Left ventricle myocardium superior (tissue), 1 donor: Measurements from ENCODE around the gene SYMPK. TPM values are rescaled to one million over a fixed set of nuclear protein-coding genes. Genes with fewer than 3 reads are reported as not detected.

Experiments used
- ATAC-seq: fragments of 200-7000 bp; cut with Tn5 transposase; one replicate; pipeline ENCODE4 v1.9.1; 2020; ENCODE audit warnings: mild to moderate bottlenecking, moderate library complexity
- DNase-seq: peaks from one replicate; pipeline ENCODE4 v3.0.0-alpha.2; 2020
- intact Hi-C: fragments of 100-400 bp; cut with micrococcal nuclease; formaldehyde crosslinking; loops from one replicate; pipeline ENCODE4 v1.11.0; 2022
- total RNA-seq: library from RNA; stranded (reverse); fragmentation: NEBNext Ultra II Directional; extraction: Animal tissue kit (Norgen Biotek cat#: 25700); gene quantifications from one replicate; pipeline ENCODE4 v1.2.1, GENCODE V29; 2021
- donor health status: DM: no; HTN: yes; CAD: no; lungs with severe emphysema.

The SYMPK gene
- total RNA-seq, 1 donor from 2014 or later = 38.3 TPM

DNA sequence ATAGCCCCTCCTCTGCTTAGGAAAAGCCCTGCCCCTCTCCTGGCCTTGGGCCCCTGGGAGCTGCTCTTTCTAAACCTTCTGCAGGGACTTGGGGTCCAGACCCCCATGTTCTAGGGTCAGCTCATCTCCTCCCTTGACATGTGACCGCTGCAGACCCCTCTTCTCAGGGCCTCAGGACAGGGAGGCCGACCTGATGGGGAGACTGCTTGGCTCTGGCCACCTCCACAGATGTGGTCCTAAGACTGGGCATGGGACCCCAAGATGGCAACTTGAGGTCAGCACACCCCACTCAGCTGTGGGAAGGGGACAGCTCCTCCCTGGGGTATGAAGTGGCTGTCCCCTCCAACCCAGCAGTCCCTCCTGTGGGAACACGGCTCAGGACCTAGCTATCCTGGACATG, 90.0 kb downstream of the SYMPK start:
- ATAC-seq (no peak), DNase-seq (no peak)
- intact Hi-C loops = no loop called here

DNA sequence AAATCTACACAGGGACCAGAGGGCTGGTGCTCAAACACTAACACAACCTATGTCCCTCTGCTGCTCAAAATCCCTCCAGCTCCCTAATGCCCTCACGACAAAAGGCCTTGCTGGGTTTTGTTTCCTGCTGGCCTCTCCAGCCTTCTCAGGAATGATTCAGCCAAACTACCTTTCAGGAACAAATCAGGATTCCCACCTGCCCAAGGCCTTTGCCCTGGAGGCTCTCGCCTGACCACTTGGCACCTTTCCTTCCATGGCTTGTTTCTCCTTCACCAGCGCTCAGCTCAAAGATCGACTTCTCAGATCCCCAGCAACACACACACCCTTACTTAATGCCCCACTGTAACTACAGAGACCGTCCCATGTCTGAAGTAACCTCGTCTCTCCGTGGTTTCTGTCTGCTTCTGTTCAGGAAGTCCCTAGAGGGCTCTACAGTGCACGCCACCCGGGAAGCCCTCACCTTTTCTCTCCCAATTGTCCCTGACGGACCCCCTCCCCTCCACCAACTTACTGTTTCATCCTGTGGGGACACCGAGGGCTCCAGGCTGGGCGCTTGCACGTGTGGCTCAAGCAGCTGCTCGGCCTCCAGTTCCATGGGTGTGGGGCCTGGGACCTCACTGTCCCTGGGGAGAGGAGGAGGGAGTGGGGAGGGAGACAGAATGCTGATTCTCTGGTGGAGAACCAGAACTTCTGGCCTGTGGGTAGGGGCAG, 90.7 kb downstream of the SYMPK start:
- intact Hi-C loops = no loop called here
- ATAC-seq = no peak
- no peak for DNase-seq

DNA sequence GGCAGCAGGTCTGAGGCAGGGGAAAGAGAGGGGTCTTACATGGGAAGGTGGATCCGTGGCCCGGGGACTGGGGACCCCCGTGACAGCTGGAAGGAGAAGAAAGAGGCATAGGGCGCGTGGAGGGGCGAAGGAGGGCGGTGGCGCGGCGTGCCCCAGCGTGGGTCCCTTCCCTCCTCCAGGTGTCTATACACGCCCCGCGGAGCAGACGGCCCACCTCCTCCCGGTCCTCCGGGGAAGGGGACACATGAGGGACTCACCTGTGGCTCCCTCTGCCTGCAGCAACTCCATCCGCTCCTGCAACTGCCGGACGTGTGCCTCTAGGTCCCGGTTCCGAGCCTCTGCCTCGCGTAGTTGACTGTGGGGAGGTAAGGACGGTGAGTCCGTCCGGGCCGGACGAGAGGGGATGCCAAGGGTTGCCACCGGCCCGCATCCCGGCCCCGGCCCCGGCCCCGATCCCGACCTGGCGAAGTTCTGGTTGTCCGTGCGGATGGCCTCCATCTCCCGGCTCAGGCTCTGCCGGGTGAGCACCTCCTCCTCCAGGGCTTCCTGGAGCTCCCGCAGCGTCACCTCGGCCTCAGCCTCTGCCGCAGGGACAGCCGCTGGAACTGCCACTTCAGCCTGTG, 91.5 kb downstream of the SYMPK start:
- peak; percentile 54 for DNase-seq
- intact Hi-C loops = no loop called here
- no peak for ATAC-seq

DNA sequence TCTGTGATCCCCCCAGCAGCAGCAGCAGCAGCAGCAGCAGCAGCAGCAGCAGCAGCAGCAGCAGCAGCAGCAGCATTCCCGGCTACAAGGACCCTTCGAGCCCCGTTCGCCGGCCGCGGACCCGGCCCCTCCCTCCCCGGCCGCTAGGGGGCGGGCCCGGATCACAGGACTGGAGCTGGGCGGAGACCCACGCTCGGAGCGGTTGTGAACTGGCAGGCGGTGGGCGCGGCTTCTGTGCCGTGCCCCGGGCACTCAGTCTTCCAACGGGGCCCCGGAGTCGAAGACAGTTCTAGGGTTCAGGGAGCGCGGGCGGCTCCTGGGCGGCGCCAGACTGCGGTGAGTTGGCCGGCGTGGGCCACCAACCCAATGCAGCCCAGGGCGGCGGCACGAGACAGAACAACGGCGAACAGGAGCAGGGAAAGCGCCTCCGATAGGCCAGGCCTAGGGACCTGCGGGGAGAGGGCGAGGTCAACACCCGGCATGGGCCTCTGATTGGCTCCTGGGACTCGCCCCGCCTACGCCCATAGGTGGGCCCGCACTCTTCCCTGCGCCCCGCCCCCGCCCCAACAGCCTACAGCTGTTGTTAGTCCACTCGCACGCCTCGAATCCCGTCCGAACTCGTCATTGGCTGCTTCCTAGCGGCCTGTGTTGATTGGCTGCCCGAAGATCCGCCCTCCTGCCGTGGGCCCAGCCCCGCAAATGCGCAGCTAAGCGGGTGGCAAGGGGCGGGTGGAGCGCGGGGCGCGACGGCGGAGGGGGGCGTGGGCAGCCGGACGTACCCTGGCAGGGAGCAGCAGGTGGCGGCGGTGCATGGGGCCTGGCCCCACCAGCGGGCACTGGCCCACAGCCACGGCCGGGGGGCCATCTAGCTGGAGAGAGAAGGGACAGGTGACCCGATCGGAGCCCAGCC, 92.5 kb downstream of the SYMPK start:
- ATAC-seq (peak; percentile 76), DNase-seq (peak; percentile 98)
- intact Hi-C loops = no loop called here

DNA sequence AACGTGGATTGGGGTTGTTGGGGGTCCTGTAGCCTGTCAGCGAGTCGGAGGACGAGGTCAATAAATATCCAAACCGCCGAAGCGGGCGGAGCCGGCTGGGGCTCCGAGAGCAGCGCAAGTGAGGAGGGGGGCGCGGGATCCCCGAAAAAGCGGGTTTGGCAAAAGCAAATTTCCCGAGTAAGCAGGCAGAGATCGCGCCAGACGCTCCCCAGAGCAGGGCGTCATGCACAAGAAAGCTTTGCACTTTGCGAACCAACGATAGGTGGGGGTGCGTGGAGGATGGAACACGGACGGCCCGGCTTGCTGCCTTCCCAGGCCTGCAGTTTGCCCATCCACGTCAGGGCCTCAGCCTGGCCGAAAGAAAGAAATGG, 93.1 kb downstream of the SYMPK start:
- DNase-seq (peak; percentile 63), ATAC-seq (peak; percentile 0)
- intact Hi-C loops = no loop called here

DNA sequence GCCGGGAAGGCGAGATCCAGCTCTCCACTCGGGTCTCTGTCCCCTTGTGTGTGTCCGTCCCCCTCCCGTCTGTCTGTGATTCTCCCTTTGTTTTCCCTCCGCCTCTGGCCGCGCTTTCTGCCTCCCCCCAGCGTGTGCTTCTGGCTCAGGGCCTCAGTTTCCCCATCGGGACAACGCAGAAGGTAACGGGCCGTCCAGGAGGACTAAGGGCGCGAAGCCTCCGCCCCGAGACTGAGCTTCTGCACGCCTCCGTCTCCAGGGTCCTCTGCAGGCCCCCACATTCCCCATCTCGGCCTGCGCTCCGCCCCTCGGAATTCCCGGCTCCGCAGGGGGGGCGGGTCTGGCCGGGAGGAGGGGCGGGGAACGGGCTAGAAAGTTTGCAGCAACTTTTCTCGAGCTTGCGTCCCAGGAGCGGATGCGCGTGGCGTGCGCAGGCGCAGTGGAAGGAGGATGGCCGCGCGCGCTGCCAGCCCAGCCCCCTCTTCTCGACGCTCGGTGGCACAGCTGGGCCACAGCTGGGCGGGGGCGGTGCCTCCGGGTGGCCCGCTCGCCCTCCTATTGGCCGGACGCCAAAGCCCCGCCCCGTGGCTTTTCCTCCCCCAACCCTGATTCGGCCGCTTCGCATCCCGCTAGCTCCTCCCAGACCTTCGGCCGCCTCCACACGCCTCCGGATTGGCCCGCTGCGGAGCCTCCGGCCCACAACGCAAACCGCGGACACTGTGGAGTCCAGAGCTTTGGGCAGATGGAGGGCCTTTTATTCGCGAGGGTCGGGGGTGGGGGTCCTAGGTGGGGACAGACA, 93.8 kb downstream of the SYMPK start, which contains the start of gene SIX5:
Gene SIX5 (minus strand): TSS at position 269 of the 799 bp plus-strand sequence. CDS start 408 bp downstream, outside the sequence.
- intact Hi-C loops = no loop called here
- DNase-seq = peak; percentile 99
- peak; percentile 63 for ATAC-seq

DNA sequence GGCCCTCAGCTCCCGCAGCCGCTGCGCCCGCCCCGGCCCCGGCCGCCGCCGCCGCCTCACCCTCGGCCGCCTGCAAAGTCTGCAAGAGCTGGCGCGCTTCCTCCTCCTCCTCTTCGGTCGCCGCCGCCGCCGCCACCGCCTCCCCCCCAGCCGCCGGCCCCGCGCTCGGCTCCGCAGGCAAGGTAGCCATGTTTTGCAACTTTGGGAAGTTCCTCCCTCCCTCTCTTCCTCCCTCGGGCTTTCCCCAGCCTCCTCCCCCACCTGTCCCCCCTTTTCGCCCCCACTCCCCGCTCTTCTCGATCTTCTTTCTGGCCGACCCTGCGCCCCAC, 94.3 kb downstream of the SYMPK start:
- peak; percentile 73 for DNase-seq
- ATAC-seq = no peak
- intact Hi-C loops = no loop called here

DNA sequence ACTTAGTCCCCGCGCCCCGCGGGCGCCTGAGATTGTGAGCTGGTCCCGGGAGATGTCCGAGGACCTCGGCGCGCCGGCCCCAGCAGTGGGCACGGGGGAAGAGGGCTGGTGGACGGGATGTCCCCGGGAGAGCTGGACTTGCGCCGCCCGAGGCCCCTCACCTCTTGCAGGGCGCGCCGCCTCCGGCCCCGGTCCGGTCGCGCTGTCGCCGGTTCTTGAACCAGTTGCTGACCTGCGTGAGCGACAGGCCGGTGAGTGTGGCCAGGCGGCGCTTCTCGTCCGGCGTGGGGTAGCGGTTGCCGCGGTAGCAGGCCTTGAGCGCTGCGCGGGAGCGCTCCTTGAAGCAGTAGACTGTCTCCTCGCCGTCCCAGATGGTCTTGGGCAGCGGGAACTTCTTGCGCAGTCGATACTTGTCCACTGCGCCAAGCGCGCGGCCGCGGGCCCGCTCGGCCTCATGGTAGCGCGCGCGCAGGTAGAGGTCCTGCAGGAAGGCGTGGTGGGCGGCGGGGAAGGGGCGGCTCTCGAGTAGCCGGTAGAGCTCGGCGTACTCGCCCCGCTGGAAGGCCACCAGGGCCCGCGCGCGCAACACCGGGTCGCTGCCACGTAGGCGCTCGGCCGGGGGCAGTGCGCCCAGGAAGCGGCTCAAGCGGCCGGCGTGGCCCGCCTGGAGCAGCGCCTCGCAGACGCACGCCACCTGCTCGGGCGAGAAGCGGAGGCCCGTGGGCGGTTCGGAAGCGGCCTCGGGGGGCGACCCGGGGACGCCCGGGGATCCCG, 94.9 kb downstream of the SYMPK start:
- ATAC-seq (peak; percentile 3), DNase-seq (peak; percentile 86)
- intact Hi-C loops = no loop called here

DNA sequence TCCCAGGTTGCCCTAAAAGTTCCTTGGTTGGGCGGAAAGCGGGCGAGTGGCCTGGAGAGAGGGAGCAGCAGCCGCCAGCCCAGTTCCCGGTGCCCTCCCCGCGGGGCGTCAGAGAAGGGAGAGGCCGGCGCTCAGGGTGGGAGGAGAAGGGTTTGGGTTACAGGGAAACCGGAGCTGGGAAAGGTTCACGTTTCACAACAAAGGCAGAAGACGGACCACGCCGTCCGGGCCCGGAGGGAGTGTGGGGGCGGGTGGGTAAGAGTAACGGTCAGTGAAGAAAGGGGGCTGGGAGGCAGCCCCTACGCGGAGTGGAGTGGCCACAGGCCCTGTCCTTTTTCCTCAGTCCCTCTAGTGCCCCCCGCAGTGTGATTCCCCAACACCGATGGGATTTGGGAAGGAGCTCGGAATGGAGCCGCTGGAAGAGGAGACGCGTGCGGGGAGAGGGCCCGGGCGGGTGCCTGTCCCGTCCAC, 95.5 kb downstream of the SYMPK start:
- ATAC-seq = peak; percentile 4
- intact Hi-C loops = no loop called here

DNA sequence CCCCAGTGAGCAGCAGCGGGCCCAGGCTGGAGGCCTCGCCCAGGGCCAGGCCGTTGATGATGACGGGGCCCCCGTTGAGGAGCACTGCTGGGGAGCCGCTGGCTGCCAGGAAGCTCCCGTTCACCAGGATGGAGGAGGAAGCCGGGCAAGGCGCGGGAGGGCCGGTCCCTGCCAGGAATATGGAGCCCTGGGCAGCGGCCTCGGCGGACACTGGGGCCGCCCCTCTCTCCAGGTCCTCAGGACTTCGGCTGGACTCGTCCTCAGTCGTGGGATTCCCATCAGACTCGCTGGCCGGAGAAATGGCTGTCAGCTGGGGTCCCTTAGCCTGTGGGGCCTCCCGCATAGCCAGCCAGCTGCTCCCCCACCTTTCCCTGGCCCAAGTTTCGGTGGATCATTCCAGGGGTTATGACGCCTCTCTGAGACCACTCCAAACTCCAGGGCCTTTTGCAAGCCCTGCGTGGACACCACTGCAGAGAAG, 96.0 kb downstream of the SYMPK start:
- DNase-seq = peak; percentile 68
- no peak for ATAC-seq
- intact Hi-C loops = no loop called here

More for the DNA sequence above, 95.5 kb downstream of the SYMPK start:
- peak; percentile 85 for DNase-seq

DNA sequence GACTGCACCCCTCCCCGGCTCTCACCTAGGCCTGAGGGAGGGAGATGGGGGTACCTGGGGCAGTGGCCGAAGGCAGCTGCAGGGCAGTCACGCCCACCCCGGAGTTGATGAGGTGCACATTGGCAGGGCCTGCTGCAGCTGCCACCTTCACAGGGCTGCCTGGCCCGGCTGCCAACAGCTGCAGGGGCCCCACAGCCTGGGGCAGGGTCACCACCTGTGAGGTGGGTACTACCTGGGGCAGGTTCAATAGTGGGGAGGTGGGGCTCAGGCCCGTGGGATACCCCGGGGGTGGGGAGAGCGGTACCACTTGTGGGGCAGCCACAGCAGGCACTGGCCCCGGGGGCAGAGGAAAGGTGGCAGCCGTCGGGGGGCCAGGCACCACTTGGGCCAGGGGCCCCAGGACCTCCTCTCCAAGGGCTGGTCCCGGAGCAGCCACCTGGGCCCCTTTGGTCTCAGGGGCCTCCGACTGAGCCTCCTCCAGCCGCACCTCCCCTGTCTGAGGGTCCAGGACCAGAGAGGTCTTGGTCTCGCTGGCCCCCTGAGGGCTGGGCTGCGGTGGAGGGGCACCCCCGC, 96.6 kb downstream of the SYMPK start:
- DNase-seq (peak; percentile 41), ATAC-seq (no peak)
- intact Hi-C loops = no loop called here

DNA sequence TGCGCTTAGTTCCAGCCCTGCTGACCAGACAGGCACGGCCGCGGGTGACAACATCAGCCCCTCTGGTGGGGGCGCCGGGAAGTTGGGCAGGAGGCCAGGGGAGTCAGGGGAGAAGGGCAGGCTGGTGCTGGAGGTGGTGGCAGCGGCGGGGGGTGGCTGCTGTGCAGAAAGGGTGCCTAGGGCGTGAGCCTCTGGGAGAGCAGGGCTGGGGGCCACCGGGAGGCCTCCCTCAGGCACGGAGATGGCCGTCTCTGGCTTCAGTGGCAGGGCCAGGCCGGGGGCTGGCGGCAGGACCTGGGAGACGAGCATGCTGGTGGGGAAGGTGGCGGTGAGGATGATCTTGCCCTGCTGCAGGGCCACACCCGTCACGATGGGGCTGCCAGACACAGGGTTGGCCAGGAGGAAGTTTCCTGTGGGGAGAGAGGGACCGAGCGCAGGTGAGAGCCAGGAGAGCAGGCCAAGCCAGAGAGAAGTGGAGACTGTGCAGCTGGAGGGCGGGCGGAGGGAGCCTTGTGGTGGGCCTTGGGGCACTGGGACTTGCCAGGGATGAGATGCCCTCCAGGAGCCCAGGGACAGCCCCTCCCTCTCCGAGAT, 97.1 kb downstream of the SYMPK start:
- ATAC-seq (no peak), DNase-seq (peak; percentile 59)
- intact Hi-C loops = no loop called here

Other genes with a start within 250 kb of the SYMPK start
- gene EML2, start 223.8 kb downstream of the SYMPK start, total RNA-seq = 33.4 TPM
- 4.1 TPM for gene GIPR, start 194.9 kb downstream of the SYMPK start, total RNA-seq
- 233 TPM for gene SNRPD2, start 171.2 kb downstream of the SYMPK start, total RNA-seq
- 1.2 TPM for gene QPCTL, start 170.5 kb downstream of the SYMPK start, total RNA-seq
- 15.4 TPM for gene FBXO46, start 132.3 kb downstream of the SYMPK start, total RNA-seq
- gene MEIOSIN, start 129.7 kb downstream of the SYMPK start, total RNA-seq = not detected
- gene SIX5, start 93.9 kb downstream of the SYMPK start, total RNA-seq = 26.1 TPM
- gene DMPK, start 80.7 kb downstream of the SYMPK start, total RNA-seq = 275 TPM
- gene DMWD, start 70.3 kb downstream of the SYMPK start, total RNA-seq = 64.6 TPM
- not detected for gene RSPH6A, start 47.8 kb downstream of the SYMPK start, total RNA-seq
- gene FOXA3, start 1.2 kb upstream of the SYMPK start, total RNA-seq = not detected
- gene IRF2BP1, start 23.0 kb upstream of the SYMPK start, total RNA-seq = 22.3 TPM
- gene MYPOP, start 39.5 kb upstream of the SYMPK start, total RNA-seq = 18.5 TPM
- gene NANOS2, start 51.6 kb upstream of the SYMPK start, total RNA-seq = not detected
- gene NOVA2, start 110.7 kb upstream of the SYMPK start, total RNA-seq = 5.9 TPM
- gene CCDC61, start 132.3 kb upstream of the SYMPK start, total RNA-seq = 7.7 TPM
- gene PGLYRP1, start 159.9 kb upstream of the SYMPK start, total RNA-seq = 0.50 TPM
- not detected for gene IGFL4, start 177.9 kb upstream of the SYMPK start, total RNA-seq